Psoas muscle (tissue), 8 donors: ENCODE measurements around the gene TM9SF3. TPM values are rescaled to one million over a fixed set of nuclear protein-coding genes. Genes with fewer than 3 reads are reported as not detected.

ENCODE experiments used
- ATAC-seq, 4 donors: fragments of 200-7000 bp; cut with Tn5 transposase; one replicate each; pipeline ENCODE4 v1.9.1; 2020; ENCODE audit warnings: moderate library complexity in 3 of 4, mild to moderate bottlenecking in 2 of 4
- DNase-seq, 2 donors: peaks; one replicate each; pipeline ENCODE4 v3.0.0-alpha.2; 2020
- H3K27ac ChIP-seq: fragments of 200-600 bp; one replicate; pipeline ENCODE4 v1.8.0; 2022
- H3K27me3 ChIP-seq, 3 donors: fragments of 200-600 bp in 1 of 3; one replicate each; pipeline versions ENCODE4 v1.6.1 to v1.8.0; 2013 to 2022; ENCODE audit warnings: low read length in 2 of 3, mild to moderate bottlenecking in 2 of 3, moderate library complexity in 1 of 3; ENCODE audit not compliant: insufficient read depth in 3 of 3
- H3K36me3 ChIP-seq, 2 donors: fragments of 200-600 bp in 1 of 2; one replicate each; pipeline versions ENCODE4 v1.6.1 to v1.8.0; 2013 to 2022; ENCODE audit warnings: low read depth in 1 of 2, mild to moderate bottlenecking in 1 of 2, moderate library complexity in 1 of 2; ENCODE audit not compliant: insufficient read depth in 1 of 2
- H3K4me1 ChIP-seq: fragments of 200-600 bp; one replicate; pipeline ENCODE4 v1.8.0; 2022
- H3K4me3 ChIP-seq: fragments of 200-600 bp; one replicate; pipeline ENCODE4 v1.8.0; 2022; ENCODE audit warnings: mild to moderate bottlenecking
- H3K9me3 ChIP-seq: fragments of 200-600 bp; one replicate; pipeline ENCODE4 v1.8.0; 2022
- CTCF ChIP-seq: fragments of 200-600 bp; IDR thresholded peaks from one replicate; pipeline ENCODE4 v1.8.0; 2022; ENCODE audit warnings: antibody characterized with exemption
- WGBS, 3 donors: extraction: QIAGEN DNeasy Blood & Tissue Kit; methylation state at CpG; one replicate each; pipeline versions ENCODE4 v1.1.6 to v1.1.7; 2013; 5-methylcytosine and 5-hydroxymethylcytosine counted together
- intact Hi-C, 2 donors: fragments of 100-400 bp; cut with DNase I; formaldehyde crosslinking; loops; one replicate each; pipeline versions ENCODE4 v1.11.0 to v1.14.2; 2022
- polyA plus RNA-seq, 3 donors: library from polyadenylated mRNA; stranded (reverse); fragments of 200-250 nt; gene quantifications; one replicate each; pipeline ENCODE4 v1.2.3, GENCODE V29; 2013
- total RNA-seq, 4 donors: library from RNA; stranded (reverse); fragmentation: NEBNext Ultra II Directional in 2 of 4; extraction: Animal tissue kit (Norgen Biotek cat#: 25700) in 2 of 4; gene quantifications; one replicate each; pipeline versions ENCODE4 v1.2.1 to v1.2.4, GENCODE V29; 2021 to 2023
- donor health status: healthy with polysubstance abuse.
- donor health status: DM: no; HTN: no; CAD: no; lungs with moderate emphysema.
- donor health status: Bipolar disorder and iron deficiency.
- donor health status: healthy.
- donor health status: DM: yes; HTN: yes; CAD: no.
- donor health status: DM: no; HTN: no; CAD: no.
- donor health status: DM: no; HTN: no; CAD: no.
- donor health status: DM: yes; HTN: yes; CAD: no.

The TM9SF3 gene
- total and polyA plus RNA-seq, 7 donors: 14.4 to 60.6 (median 49.0) TPM

DNA sequence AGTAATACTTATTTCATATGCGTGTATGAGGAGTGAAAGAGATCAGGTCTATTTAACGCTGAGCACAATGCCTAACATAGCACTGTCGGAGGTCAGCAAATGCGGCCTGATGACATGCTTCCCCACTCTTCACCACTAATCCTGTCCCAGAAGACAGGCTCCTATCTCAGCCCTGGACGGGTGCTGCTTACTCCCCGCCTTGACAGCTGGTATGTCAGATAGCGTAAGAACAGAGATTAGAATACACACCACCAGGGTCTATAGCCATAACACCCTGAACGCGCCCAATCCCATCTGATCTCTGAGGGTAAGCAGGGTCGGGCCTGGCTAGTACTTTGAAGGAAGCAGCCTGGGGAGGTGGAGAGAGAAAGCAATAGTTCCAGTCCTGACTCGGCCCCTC lies 32.3 kb upstream of the TM9SF3 start:
- H3K4me1 ChIP-seq: peaks cover 8% of the 10 kb centered on the region
- no peak for TF ChIP-seq CTCF
- intact Hi-C loops: no loop called here
- WGBS, 3 donors: 77 to 86% (median 81%) methylated on average over 11 of the region's 11 CpGs
- DNase-seq: no peak
- no peak overlapping the region for H3K27ac ChIP-seq
- ATAC-seq: peak; percentile 32 to 56 (median 42)
- H3K36me3 ChIP-seq: no peaks in the 10 kb centered on the region
- no peaks in the 10 kb centered on the region for H3K9me3 ChIP-seq
- no peak overlapping the region for H3K4me3 ChIP-seq
- no peaks in the 10 kb centered on the region for H3K27me3 ChIP-seq

- H3K36me3 ChIP-seq: no peaks in the 10 kb centered on the region
- intact Hi-C loops: no loop called here
Measured at GRCh38 chr10:96618653-96619052, 31.8 kb upstream of the TM9SF3 start.

DNA sequence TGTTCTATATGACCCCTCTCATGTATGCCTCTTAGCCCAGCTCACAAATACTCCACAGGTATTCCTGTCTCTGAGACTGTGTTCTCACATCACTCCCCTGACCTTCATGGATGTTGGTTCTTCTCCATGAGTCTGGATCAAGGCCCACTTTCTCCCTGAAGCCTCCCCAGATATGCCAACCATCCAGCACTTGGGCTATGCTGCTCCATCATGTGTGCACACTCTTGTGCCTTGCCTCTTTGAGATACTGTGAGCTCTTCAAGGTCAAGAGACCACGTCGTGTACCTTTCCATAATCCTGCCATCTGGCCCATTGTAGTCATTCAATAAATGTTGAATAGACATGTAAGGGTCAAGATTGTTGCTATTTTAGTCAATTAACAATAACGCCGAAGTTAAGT lies 30.1 kb upstream of the TM9SF3 start:
- no peaks in the 10 kb centered on the region for H3K27me3 ChIP-seq
- DNase-seq (no peak), ATAC-seq (no peak)
- WGBS, 3 donors: 70 to 78% (median 78%) methylated on average over 4 of the region's 4 CpGs
- peaks cover 8% of the 10 kb centered on the region for H3K4me1 ChIP-seq
- no peaks in the 10 kb centered on the region for H3K36me3 ChIP-seq
- intact Hi-C loops: no loop called here
- no peak overlapping the region for H3K4me3 ChIP-seq
- H3K9me3 ChIP-seq: no peaks in the 10 kb centered on the region
- no peak overlapping the region for H3K27ac ChIP-seq
- no peak for TF ChIP-seq CTCF

More at GRCh38 chr10:96618653-96619052, 31.8 kb upstream of the TM9SF3 start:
- TF ChIP-seq CTCF: no peak
- 8 to 21% (median 20%) methylated on average over 2 of the region's 2 CpGs for WGBS, 3 donors
- DNase-seq (peak in 1 of 2 donors; percentile 62), ATAC-seq (peak; percentile 39 to 86 (median 54))
- no peak overlapping the region for H3K27ac ChIP-seq
- peaks cover 8% of the 10 kb centered on the region for H3K4me1 ChIP-seq
- no peaks in the 10 kb centered on the region for H3K9me3 ChIP-seq
- H3K27me3 ChIP-seq: no peaks in the 10 kb centered on the region
- no peak overlapping the region for H3K4me3 ChIP-seq

DNA sequence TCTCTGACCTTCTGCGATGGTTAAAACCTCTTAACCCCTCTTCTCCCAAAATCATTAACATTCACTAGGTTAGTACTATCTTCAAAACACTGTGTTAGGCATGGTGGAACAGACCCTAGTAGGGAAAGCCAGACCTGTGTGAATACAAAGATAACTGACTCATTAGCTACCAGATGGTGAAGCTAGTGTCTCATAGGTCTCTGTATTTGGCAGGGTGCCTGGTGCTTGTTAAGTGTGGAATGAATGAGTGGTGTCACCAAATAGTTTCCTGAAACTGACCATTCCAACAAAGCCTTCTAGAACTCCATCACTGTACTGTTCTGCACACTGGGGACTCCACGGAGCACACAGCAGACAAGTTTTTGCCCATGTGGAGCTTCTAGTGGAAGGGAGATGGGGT lies 27.7 kb upstream of the TM9SF3 start:
- TF ChIP-seq CTCF: no peak
- Histone ChIP-seq H3K4me1 (peaks cover 8% of the 10 kb centered on the region), H3K4me3 (no peak overlapping the region), H3K27me3 (no peaks in the 10 kb centered on the region), H3K36me3 (no peaks in the 10 kb centered on the region), H3K9me3 (no peaks in the 10 kb centered on the region), H3K27ac (no peak overlapping the region)
- ATAC-seq (no peak), DNase-seq (no peak)
- intact Hi-C loops: no loop called here
- 60 to 69% (median 65%) methylated on average over 2 of the region's 2 CpGs for WGBS, 3 donors

DNA sequence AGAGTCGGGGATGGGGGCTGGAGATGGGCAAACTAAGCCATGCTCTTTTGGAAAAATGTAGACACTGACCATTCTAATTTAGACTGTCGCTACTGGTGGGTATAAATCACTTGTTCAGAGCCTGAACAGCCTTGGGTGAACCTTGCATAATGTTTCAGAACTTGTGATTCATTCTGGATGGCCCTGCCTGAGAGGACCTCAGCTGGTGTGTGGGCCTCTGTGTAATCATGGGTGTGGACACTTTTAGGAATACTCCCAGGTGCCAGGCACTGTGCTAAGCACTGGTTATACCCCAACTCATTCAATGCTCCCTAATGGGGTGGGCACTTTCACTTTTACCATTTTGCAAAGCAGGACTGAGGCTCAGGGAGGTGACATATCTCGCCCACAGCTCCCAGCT lies 26.8 kb upstream of the TM9SF3 start:
- ATAC-seq: peak in 1 of 4 donors; percentile 22
- no peaks in the 10 kb centered on the region for H3K9me3 ChIP-seq
- 85 to 91% (median 90%) methylated on average over 3 of the region's 3 CpGs for WGBS, 3 donors
- no peak overlapping the region for H3K4me3 ChIP-seq
- peaks cover 0 to 1% (median 0%) of the 10 kb centered on the region in 3 donors for H3K27me3 ChIP-seq
- intact Hi-C loops: no loop called here
- no peak for DNase-seq
- no peaks in the 10 kb centered on the region for H3K36me3 ChIP-seq
- peaks cover 5% of the 10 kb centered on the region for H3K4me1 ChIP-seq
- TF ChIP-seq CTCF: no peak
- H3K27ac ChIP-seq: no peak overlapping the region
